GM12872 (cell line): ENCODE results near the gene PADI3.
A peak's percentile ranks its signal among the peaks of the same experiment; 100 is the strongest.

Experiments
- CTCF ChIP-seq: IDR thresholded peaks from 3 replicates; pipeline ENCODE4 v1.5.1; 2011; ENCODE audit warnings: low read depth, mild to moderate bottlenecking, low read length, moderate library complexity; ENCODE audit not compliant: insufficient read depth

The PADI3 gene

GRCh38 chr1:17234405-17234804 lies 14.5 kb upstream of the PADI3 start:
- no peak for TF ChIP-seq CTCF

- TF ChIP-seq CTCF = no peak
Observed at GRCh38 chr1:17235135-17235885, 13.6 kb upstream of the PADI3 start.

GRCh38 chr1:17236779-17237560 lies 11.9 kb upstream of the PADI3 start:
- peak; percentile 76 for TF ChIP-seq CTCF

GRCh38 chr1:17237561-17237903 lies 11.4 kb upstream of the PADI3 start:
- no peak for TF ChIP-seq CTCF

GRCh38 chr1:17239420-17239819 lies 9.5 kb upstream of the PADI3 start:
- TF ChIP-seq CTCF = no peak

GRCh38 chr1:17243274-17243673 lies 5.6 kb upstream of the PADI3 start:
- no peak for TF ChIP-seq CTCF

GRCh38 chr1:17244821-17245740 lies 3.8 kb upstream of the PADI3 start:
- TF ChIP-seq CTCF = no peak
